Vagina (tissue), 2 donors: Measurements from ENCODE around the gene NPS.

Experiments used
- CTCF ChIP-seq, 3 experiments: fragments of 450-650 bp in 2 of 3; fragments of 200-600 bp in 1 of 3; sonication (generic) in 1 of 3; IDR thresholded peaks; one replicate each; pipeline ENCODE4 v1.5.1; 2017 to 2019; ENCODE audit warnings: antibody characterized with exemption in 3 of 3, mild to moderate bottlenecking in 2 of 3, moderate library complexity in 2 of 3
- POLR2A ChIP-seq, 2 donors: fragments of 450-650 bp; IDR thresholded peaks; one replicate each; pipeline ENCODE4 v1.6.1; 2017; ENCODE audit warnings: antibody characterized with exemption in 2 of 2, mild to moderate bottlenecking in 2 of 2, moderate library complexity in 2 of 2
- POLR2AphosphoS5 ChIP-seq, 2 donors: sonication (generic); formaldehyde crosslinking; IDR thresholded peaks; one replicate each; pipeline ENCODE4 v1.9.0; 2017; ENCODE audit warnings: antibody characterized with exemption in 2 of 2, mild to moderate bottlenecking in 2 of 2, low read depth in 1 of 2; ENCODE audit not compliant: insufficient read depth in 1 of 2

GRCh38 chr10:127534496-127534895 lies 14.6 kb upstream of the NPS start:
- TF ChIP-seq POLR2A (IDR thresholded peaks at IDR 0.05) (no peak), CTCF (IDR thresholded peaks at IDR 0.05) (no peak), POLR2AphosphoS5 (IDR thresholded peaks at IDR 0.05; ENCODE audit: insufficient read depth in 1 of 2, low read depth in 1 of 2) (no peak)
